ENCODE data around the gene BMP2K. TPM values are rescaled to one million over a fixed set of nuclear protein-coding genes. Genes with fewer than 3 reads are reported as not detected.
"Not testable (repeated sequence)": the region's sequence is repeated elsewhere in the genome, so short reads cannot be mapped to it uniquely, and the experiment has no call there.

BMP2K gene
- total and polyA plus RNA-seq, 3 experiments from 2014 or later = 1.6 to 20.7 (median 20.1) TPM

GRCh38 chr4:78889955-78890354 is 113.8 kb downstream of the BMP2K start:
- no peaks in the 10 kb centered on the region for H3K4me1 ChIP-seq (ENCODE audit: insufficient read depth, low read length)
- POLR2A ChIA-PET = no interaction called here
- Mint-ChIP-seq H3K27ac (no peak overlapping the region), H3K27me3 (no peaks in the 10 kb centered on the region), H3K9me3 (no peaks in the 10 kb centered on the region), H3K36me3 (peaks cover 14 to 37% (median 15%) of the 10 kb centered on the region in 3 donors), H3K4me1 (peaks cover 7 to 14% (median 11%) of the 10 kb centered on the region in 3 donors), H3K4me3 (peak overlapping the region in 1 of 7 donors; percentile 17)
- H3K27me3 ChIP-seq (ENCODE audit: insufficient read depth, low read length, poor library complexity, severe bottlenecking) = no peaks in the 10 kb centered on the region
- DNase-seq = no peak
- CTCF ChIA-PET = no interaction called here
- no peak overlapping the region for H3K4me3 ChIP-seq (ENCODE audit: low read length)
- no peak overlapping the region for H3K27ac ChIP-seq (ENCODE audit: low read depth, low read length)
- H3K9me3 ChIP-seq (ENCODE audit: low read length) = no peaks in the 10 kb centered on the region
- peaks cover 4% of the 10 kb centered on the region for H3K36me3 ChIP-seq (ENCODE audit: insufficient read depth, low read length)

DNA sequence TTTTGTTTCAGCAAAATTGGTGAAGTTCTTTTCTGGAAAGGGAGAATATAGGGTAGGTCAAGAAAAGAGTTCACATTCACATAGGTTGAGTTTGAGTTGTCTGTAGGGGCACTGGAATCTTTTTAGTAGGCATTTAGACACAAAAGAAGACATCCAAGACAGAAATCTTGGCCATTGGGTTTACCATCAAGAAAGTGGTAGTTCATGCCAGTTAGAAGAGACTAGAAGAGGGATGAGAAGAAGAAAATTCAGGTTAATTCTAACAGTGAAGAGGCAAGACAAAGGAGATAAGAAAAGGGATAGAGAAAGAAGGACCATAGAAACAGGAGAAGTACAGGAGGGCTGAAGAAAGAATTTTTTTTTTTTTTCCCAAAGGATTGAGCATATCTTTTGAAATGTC is 123.2 kb downstream of the BMP2K start:
- Mint-ChIP-seq H3K4me3 (no peak overlapping the region), H3K27me3 (no peaks in the 10 kb centered on the region), H3K9me3 (no peaks in the 10 kb centered on the region), H3K27ac (no peak overlapping the region), H3K36me3 (peaks cover 1 to 4% (median 3%) of the 10 kb centered on the region in 3 donors), H3K4me1 (no peaks in the 10 kb centered on the region)
- Histone ChIP-seq H3K9me3 (ENCODE audit: low read length) (no peaks in the 10 kb centered on the region), H3K4me3 (ENCODE audit: low read length) (no peak overlapping the region), H3K36me3 (ENCODE audit: insufficient read depth, low read length) (no peaks in the 10 kb centered on the region), H3K27me3 (ENCODE audit: insufficient read depth, low read length, poor library complexity, severe bottlenecking) (no peaks in the 10 kb centered on the region), H3K4me1 (ENCODE audit: insufficient read depth, low read length) (no peaks in the 10 kb centered on the region), H3K27ac (ENCODE audit: low read depth, low read length) (no peak overlapping the region)
- no peak for DNase-seq
- POLR2A ChIA-PET = no interaction called here
- CTCF ChIA-PET = no interaction called here

- H3K36me3 ChIP-seq (ENCODE audit: insufficient read depth, low read length) = no peaks in the 10 kb centered on the region
- H3K4me1 ChIP-seq (ENCODE audit: insufficient read depth, low read length) = no peaks in the 10 kb centered on the region
- H3K27me3 Mint-ChIP-seq = no peaks in the 10 kb centered on the region
- POLR2A ChIA-PET = no interaction called here
- DNase-seq = no peak
- no peak overlapping the region for H3K27ac ChIP-seq (ENCODE audit: low read depth, low read length)
- CTCF ChIA-PET = no interaction called here
- no peaks in the 10 kb centered on the region for H3K9me3 ChIP-seq (ENCODE audit: low read length)
- peaks cover 0 to 2% (median 0%) of the 10 kb centered on the region in 3 donors for H3K36me3 Mint-ChIP-seq
- no peak overlapping the region for H3K27ac Mint-ChIP-seq
- H3K27me3 ChIP-seq (ENCODE audit: insufficient read depth, low read length, poor library complexity, severe bottlenecking) = no peaks in the 10 kb centered on the region
- no peaks in the 10 kb centered on the region for H3K9me3 Mint-ChIP-seq
- no peaks in the 10 kb centered on the region for H3K4me1 Mint-ChIP-seq
- H3K4me3 Mint-ChIP-seq = no peak overlapping the region
- no peak overlapping the region for H3K4me3 ChIP-seq (ENCODE audit: low read length)
These were observed 125.7 kb downstream of the BMP2K start for GRCh38 chr4:78901882-78902281.

- peaks cover 0 to 2% (median 0%) of the 10 kb centered on the region in 3 donors for H3K36me3 Mint-ChIP-seq
- no peaks in the 10 kb centered on the region for H3K4me1 Mint-ChIP-seq
- Histone ChIP-seq H3K4me3 (ENCODE audit: low read length) (no peak overlapping the region), H3K9me3 (ENCODE audit: low read length) (no peaks in the 10 kb centered on the region), H3K36me3 (ENCODE audit: insufficient read depth, low read length) (no peaks in the 10 kb centered on the region), H3K27me3 (ENCODE audit: insufficient read depth, low read length, poor library complexity, severe bottlenecking) (no peaks in the 10 kb centered on the region), H3K27ac (ENCODE audit: low read depth, low read length) (no peak overlapping the region), H3K4me1 (ENCODE audit: insufficient read depth, low read length) (no peaks in the 10 kb centered on the region)
- DNase-seq = no peak
- H3K4me3 Mint-ChIP-seq = no peak overlapping the region
- CTCF ChIA-PET = no interaction called here
- POLR2A ChIA-PET = no interaction called here
- H3K27ac Mint-ChIP-seq = no peak overlapping the region
- no peaks in the 10 kb centered on the region for H3K27me3 Mint-ChIP-seq
- H3K9me3 Mint-ChIP-seq = no peaks in the 10 kb centered on the region
These were observed 126.1 kb downstream of the BMP2K start for GRCh38 chr4:78902298-78902697.

DNA sequence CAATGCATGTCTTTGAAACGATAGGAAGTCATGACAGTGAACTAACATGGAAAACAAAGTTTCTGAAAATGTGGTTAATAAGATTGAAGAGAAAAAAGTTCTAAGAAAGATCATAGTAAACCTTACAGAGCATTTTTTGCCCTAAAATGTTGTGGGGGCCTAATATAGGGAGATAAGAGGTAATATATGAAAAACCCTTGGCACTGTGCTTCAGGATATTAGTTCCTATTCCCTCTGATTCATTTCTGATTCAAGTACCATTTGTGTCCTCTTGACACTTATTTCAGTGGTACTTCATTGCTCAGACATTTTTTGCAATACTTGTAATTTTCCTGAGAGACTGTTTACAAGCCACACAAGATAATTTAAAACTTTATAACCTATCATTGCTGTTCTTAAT is 128.0 kb downstream of the BMP2K start:
- no peaks in the 10 kb centered on the region for H3K36me3 ChIP-seq (ENCODE audit: insufficient read depth, low read length)
- H3K9me3 ChIP-seq (ENCODE audit: low read length) = no peaks in the 10 kb centered on the region
- no peak overlapping the region for H3K27ac ChIP-seq (ENCODE audit: low read depth, low read length)
- H3K4me3 ChIP-seq (ENCODE audit: low read length) = no peak overlapping the region
- no peak overlapping the region for H3K4me3 Mint-ChIP-seq
- no peaks in the 10 kb centered on the region for H3K27me3 Mint-ChIP-seq
- H3K27ac Mint-ChIP-seq = no peak overlapping the region
- no peak for DNase-seq
- CTCF ChIA-PET = no interaction called here
- no peaks in the 10 kb centered on the region for H3K9me3 Mint-ChIP-seq
- POLR2A ChIA-PET = no interaction called here
- H3K27me3 ChIP-seq (ENCODE audit: insufficient read depth, low read length, poor library complexity, severe bottlenecking) = no peaks in the 10 kb centered on the region
- H3K4me1 ChIP-seq (ENCODE audit: insufficient read depth, low read length) = no peaks in the 10 kb centered on the region
- peaks cover 0 to 4% (median 0%) of the 10 kb centered on the region in 3 donors for H3K36me3 Mint-ChIP-seq
- no peaks in the 10 kb centered on the region for H3K4me1 Mint-ChIP-seq

DNA sequence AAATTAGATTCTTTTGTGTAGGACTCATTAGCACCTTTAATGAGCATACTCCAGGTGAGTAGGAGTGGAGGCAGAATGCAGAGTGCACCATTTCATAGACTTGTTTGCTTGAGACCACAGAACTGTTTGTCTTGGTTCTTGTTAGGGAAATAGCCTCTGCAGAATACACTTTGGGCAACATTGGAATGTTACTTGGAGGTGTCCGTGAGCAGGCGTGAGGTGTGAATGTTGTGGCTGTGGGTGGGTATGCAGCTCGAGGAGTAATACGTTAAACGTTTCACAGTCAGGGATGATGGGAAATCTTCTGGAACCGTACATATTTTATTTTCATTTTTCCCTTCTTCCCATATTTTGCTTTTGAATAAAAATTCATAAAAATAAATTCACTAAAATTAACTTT is 131.5 kb downstream of the BMP2K start:
- Histone ChIP-seq H3K4me1 (ENCODE audit: insufficient read depth, low read length) (no peaks in the 10 kb centered on the region), H3K27ac (ENCODE audit: low read depth, low read length) (no peak overlapping the region), H3K27me3 (ENCODE audit: insufficient read depth, low read length, poor library complexity, severe bottlenecking) (no peaks in the 10 kb centered on the region), H3K9me3 (ENCODE audit: low read length) (no peaks in the 10 kb centered on the region), H3K4me3 (ENCODE audit: low read length) (no peak overlapping the region), H3K36me3 (ENCODE audit: insufficient read depth, low read length) (no peaks in the 10 kb centered on the region)
- CTCF ChIA-PET = no interaction called here
- H3K9me3 Mint-ChIP-seq = no peaks in the 10 kb centered on the region
- no peaks in the 10 kb centered on the region for H3K4me1 Mint-ChIP-seq
- H3K27me3 Mint-ChIP-seq = no peaks in the 10 kb centered on the region
- H3K27ac Mint-ChIP-seq = no peak overlapping the region
- peaks cover 9 to 20% (median 20%) of the 10 kb centered on the region in 3 donors for H3K36me3 Mint-ChIP-seq
- H3K4me3 Mint-ChIP-seq = no peak overlapping the region
- POLR2A ChIA-PET = no interaction called here
- DNase-seq = no peak

- H3K27me3 ChIP-seq (ENCODE audit: insufficient read depth, low read length, poor library complexity, severe bottlenecking); H3K4me1 Mint-ChIP-seq; H3K4me3 ChIP-seq (ENCODE audit: low read length); POLR2A ChIA-PET; CTCF ChIA-PET; H3K4me3 Mint-ChIP-seq; H3K27me3 Mint-ChIP-seq; H3K36me3 ChIP-seq (ENCODE audit: insufficient read depth, low read length); H3K27ac ChIP-seq (ENCODE audit: low read depth, low read length); H3K9me3 ChIP-seq (ENCODE audit: low read length); H3K9me3 Mint-ChIP-seq; DNase-seq; H3K27ac Mint-ChIP-seq; H3K4me1 ChIP-seq (ENCODE audit: insufficient read depth, low read length): not testable (repeated sequence)
- H3K36me3 Mint-ChIP-seq = peaks cover 9 to 21% (median 21%) of the 10 kb centered on the region in 3 donors
These were observed 132.8 kb downstream of the BMP2K start for GRCh38 chr4:78908974-78909373.

GRCh38 chr4:78910612-78911011 is 134.5 kb downstream of the BMP2K start:
- Mint-ChIP-seq H3K4me1 (no peaks in the 10 kb centered on the region), H3K27me3 (no peaks in the 10 kb centered on the region), H3K27ac (no peak overlapping the region), H3K4me3 (no peak overlapping the region), H3K36me3 (peaks cover 9 to 34% (median 25%) of the 10 kb centered on the region in 3 donors), H3K9me3 (no peaks in the 10 kb centered on the region)
- no peaks in the 10 kb centered on the region for H3K27me3 ChIP-seq (ENCODE audit: insufficient read depth, low read length, poor library complexity, severe bottlenecking)
- no peak overlapping the region for H3K4me3 ChIP-seq (ENCODE audit: low read length)
- no peaks in the 10 kb centered on the region for H3K9me3 ChIP-seq (ENCODE audit: low read length)
- no peak overlapping the region for H3K27ac ChIP-seq (ENCODE audit: low read depth, low read length)
- no peaks in the 10 kb centered on the region for H3K4me1 ChIP-seq (ENCODE audit: insufficient read depth, low read length)
- CTCF ChIA-PET = no interaction called here
- POLR2A ChIA-PET = no interaction called here
- no peaks in the 10 kb centered on the region for H3K36me3 ChIP-seq (ENCODE audit: insufficient read depth, low read length)
- DNase-seq = no peak

DNA sequence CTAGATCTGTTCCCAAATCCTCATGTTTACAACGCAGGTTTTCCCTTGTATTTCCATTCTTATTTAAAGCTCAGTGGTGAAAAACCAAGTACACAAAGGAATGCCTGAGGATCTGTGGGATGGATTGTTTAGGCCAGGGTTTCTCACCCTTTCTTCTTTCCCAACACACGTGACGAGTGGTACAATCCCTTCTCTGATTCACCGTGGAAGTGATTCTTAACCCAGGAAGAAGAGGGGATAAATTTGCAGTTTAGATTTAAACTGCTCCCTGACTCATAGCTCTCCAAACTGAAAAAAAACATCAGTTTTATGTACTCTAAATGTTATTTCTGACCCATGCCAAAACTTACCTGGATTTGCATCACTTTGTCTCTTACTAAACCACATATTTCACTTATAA is 146.1 kb downstream of the BMP2K start:
- ChIA-PET CTCF (no interaction called here), POLR2A (no interaction called here)
- no peak overlapping the region for H3K27ac Mint-ChIP-seq
- H3K27ac ChIP-seq (ENCODE audit: low read depth, low read length) = no peak overlapping the region
- H3K4me3 ChIP-seq (ENCODE audit: low read length) = no peak overlapping the region
- peaks cover 0 to 5% (median 3%) of the 10 kb centered on the region in 3 donors for H3K4me1 Mint-ChIP-seq
- H3K9me3 ChIP-seq (ENCODE audit: low read length) = no peaks in the 10 kb centered on the region
- no peak for DNase-seq
- H3K27me3 Mint-ChIP-seq = no peaks in the 10 kb centered on the region
- no peak overlapping the region for H3K4me3 Mint-ChIP-seq
- H3K36me3 ChIP-seq (ENCODE audit: insufficient read depth, low read length) = peaks cover 5% of the 10 kb centered on the region
- no peaks in the 10 kb centered on the region for H3K4me1 ChIP-seq (ENCODE audit: insufficient read depth, low read length)
- peaks cover 8 to 66% (median 23%) of the 10 kb centered on the region in 3 donors for H3K36me3 Mint-ChIP-seq
- no peaks in the 10 kb centered on the region for H3K27me3 ChIP-seq (ENCODE audit: insufficient read depth, low read length, poor library complexity, severe bottlenecking)
- H3K9me3 Mint-ChIP-seq = no peaks in the 10 kb centered on the region

Data from CD8-positive, alpha-beta memory T cell (primary cell).